Upper lobe of left lung (tissue), 6 donors: ENCODE measurements around the gene PDE4D. TPM values are rescaled to one million over a fixed set of nuclear protein-coding genes. Genes with fewer than 3 reads are reported as not detected.

Experiments used
- ATAC-seq, 2 donors: fragments of 200-7000 bp; cut with Tn5 transposase; one replicate each; pipeline ENCODE4 v1.9.1; 2022; ENCODE audit warnings: mild to moderate bottlenecking in 2 of 2, moderate library complexity in 2 of 2; ENCODE audit not compliant: low FRiP score in 2 of 2
- DNase-seq, 2 donors: peaks; one replicate each; pipeline ENCODE4 v3.0.0-alpha.2; 2019 to 2020
- H3K27ac ChIP-seq, 4 donors: fragments of 200-600 bp; sonication (generic); one replicate each; pipeline ENCODE4 v1.5.1; 2016 to 2019
- H3K27me3 ChIP-seq, 4 donors: fragments of 200-600 bp; sonication (generic); one replicate each; pipeline ENCODE4 v1.5.1; 2017 to 2019
- H3K36me3 ChIP-seq, 4 donors: fragments of 200-600 bp; sonication (generic); one replicate each; pipeline ENCODE4 v1.5.1; 2016 to 2019
- H3K4me1 ChIP-seq, 4 donors: fragments of 200-600 bp; sonication (generic); one replicate each; pipeline ENCODE4 v1.5.1; 2018 to 2019
- H3K4me3 ChIP-seq, 4 donors: fragments of 200-600 bp; sonication (generic); one replicate each; pipeline ENCODE4 v1.5.1; 2017 to 2019; ENCODE audit warnings: mild to moderate bottlenecking in 2 of 4, moderate library complexity in 1 of 4
- H3K9me3 ChIP-seq, 4 donors: fragments of 200-600 bp; sonication (generic); one replicate each; pipeline ENCODE4 v1.5.1; 2018 to 2019
- CTCF ChIP-seq, 6 experiments: fragments of 450-650 bp in 4 of 6; fragments of 200-600 bp in 2 of 6; sonication (generic) in 2 of 6; IDR thresholded peaks; one replicate each; pipeline ENCODE4 v1.5.1; 2016 to 2019; ENCODE audit warnings: antibody characterized with exemption in 6 of 6
- EP300 ChIP-seq, 4 donors: sonication (generic); formaldehyde crosslinking; IDR thresholded peaks; one replicate each; pipeline ENCODE4 v1.5.1; 2017; ENCODE audit warnings: antibody characterized with exemption in 4 of 4, control low read depth in 2 of 4
- POLR2A ChIP-seq, 4 donors: fragments of 450-650 bp; IDR thresholded peaks; one replicate each; pipeline ENCODE4 v1.5.1; 2016 to 2017; ENCODE audit warnings: antibody characterized with exemption in 4 of 4, mild to moderate bottlenecking in 2 of 4
- POLR2AphosphoS5 ChIP-seq, 2 donors: sonication (generic); formaldehyde crosslinking; IDR thresholded peaks; one replicate each; pipeline ENCODE4 v1.5.1; 2017; ENCODE audit warnings: antibody characterized with exemption in 2 of 2
- WGBS, 2 donors: methylation state at CpG; one replicate each; pipeline ENCODE4 v1.1.5; 2017 to 2018; 5-methylcytosine and 5-hydroxymethylcytosine counted together
- total RNA-seq, 6 donors: library from RNA; depleted of rRNA in 4 of 6; stranded (reverse); fragments of >200 nt in 4 of 6; gene quantifications; one replicate each; pipeline versions ENCODE4 v1.1.0 to v1.2.1, GENCODE V29; 2016 to 2021
- donor health status: DM: no; HTN: no; CAD: no; lungs with moderate emphysema.
- donor health status: DM: no; HTN: yes; CAD: no; lungs with severe emphysema.

The PDE4D gene
- total RNA-seq, 6 donors from 2014 or later: 50.4 to 188 (median 84.0) TPM

GRCh38 chr5:59065554-59065953 lies 828.0 kb downstream of the PDE4D start:
- ATAC-seq: no peak
- 87 to 96% methylated on average over 1 of the region's 1 CpG for WGBS, 2 donors

GRCh38 chr5:59064293-59064692 lies 829.2 kb downstream of the PDE4D start:
- Histone ChIP-seq H3K27ac (no peak overlapping the region), H3K27me3 (no peaks in the 10 kb centered on the region), H3K4me1 (no peaks in the 10 kb centered on the region), H3K9me3 (no peaks in the 10 kb centered on the region), H3K4me3 (no peak overlapping the region), H3K36me3 (no peaks in the 10 kb centered on the region)
- DNase-seq (no peak), ATAC-seq (no peak)
- TF ChIP-seq POLR2A (IDR thresholded peaks at IDR 0.05) (no peak), CTCF (IDR thresholded peaks at IDR 0.05) (no peak), POLR2AphosphoS5 (IDR thresholded peaks at IDR 0.05) (no peak), EP300 (IDR thresholded peaks at IDR 0.05) (no peak)
- WGBS, 2 donors: 50 to 73% methylated on average over 2 of the region's 2 CpGs

More at GRCh38 chr5:59065554-59065953, 828.0 kb downstream of the PDE4D start:
- Histone ChIP-seq H3K27me3 (no peaks in the 10 kb centered on the region), H3K4me1 (no peaks in the 10 kb centered on the region), H3K36me3 (no peaks in the 10 kb centered on the region), H3K27ac (no peak overlapping the region), H3K4me3 (no peak overlapping the region), H3K9me3 (no peaks in the 10 kb centered on the region)
- TF ChIP-seq POLR2AphosphoS5 (IDR thresholded peaks at IDR 0.05) (no peak), EP300 (IDR thresholded peaks at IDR 0.05) (no peak), CTCF (IDR thresholded peaks at IDR 0.05) (no peak), POLR2A (IDR thresholded peaks at IDR 0.05) (no peak)
- DNase-seq: no peak

GRCh38 chr5:59062986-59063683 lies 830.4 kb downstream of the PDE4D start:
- H3K27me3 ChIP-seq: no peaks in the 10 kb centered on the region
- peak in 1 of 2 donors; percentile 10 for TF ChIP-seq POLR2AphosphoS5 (IDR thresholded peaks at IDR 0.05)
- no peak for TF ChIP-seq EP300 (IDR thresholded peaks at IDR 0.05)
- no peak for TF ChIP-seq POLR2A (IDR thresholded peaks at IDR 0.05)
- TF ChIP-seq CTCF (IDR thresholded peaks at IDR 0.05): no peak
- no peaks in the 10 kb centered on the region for H3K9me3 ChIP-seq
- H3K4me3 ChIP-seq: no peak overlapping the region
- 70 to 76% methylated on average over 3 of the region's 3 CpGs for WGBS, 2 donors
- H3K4me1 ChIP-seq: no peaks in the 10 kb centered on the region
- peak; percentile 40 to 82 for ATAC-seq
- no peak overlapping the region for H3K27ac ChIP-seq
- no peaks in the 10 kb centered on the region for H3K36me3 ChIP-seq
- DNase-seq: no peak

- no peak overlapping the region for H3K27ac ChIP-seq
- DNase-seq (no peak), ATAC-seq (no peak)
- TF ChIP-seq EP300 (IDR thresholded peaks at IDR 0.05) (no peak), CTCF (IDR thresholded peaks at IDR 0.05) (no peak), POLR2A (IDR thresholded peaks at IDR 0.05) (no peak), POLR2AphosphoS5 (IDR thresholded peaks at IDR 0.05) (no peak)
- H3K36me3 ChIP-seq: no peaks in the 10 kb centered on the region
- no peaks in the 10 kb centered on the region for H3K27me3 ChIP-seq
- no peaks in the 10 kb centered on the region for H3K9me3 ChIP-seq
- H3K4me1 ChIP-seq: no peaks in the 10 kb centered on the region
- H3K4me3 ChIP-seq: no peak overlapping the region
- 58 to 73% methylated on average over 5 of the region's 5 CpGs for WGBS, 2 donors
These were observed 832.1 kb downstream of the PDE4D start for GRCh38 chr5:59061377-59061776.
